HCT116 (cell line): ENCODE data around the gene NSRP1. TPM values are rescaled to one million over a fixed set of nuclear protein-coding genes. Genes with fewer than 3 reads are reported as not detected.

Source experiments
- ATAC-seq: fragments of 200-7000 bp; cut with Tn5 transposase; 2 replicates; pipeline ENCODE4 v1.9.1; 2020; ENCODE audit warnings: mild to moderate bottlenecking, moderate library complexity
- BruUV-seq: library from RNA; stranded (reverse); fragments of 400-500 nt; replicated peaks from 2 replicates; lab custom pipeline; 2021; lab: Mats Ljungman, UMichigan
- CTCF ChIA-PET: fragments of 300-600 bp; sonication (Branson Sonifier 250); formaldehyde crosslinking; loops from one replicate; lab custom pipeline; 2021; ENCODE audit warnings: antibody characterized with exemption; lab: Charles Lee
- POLR2A ChIA-PET: fragments of 300-600, 350-600 bp; sonication (Branson Sonifier 250); formaldehyde crosslinking; loops from one replicate; lab custom pipeline; 2021; ENCODE audit warnings: antibody characterized with exemption; lab: Charles Lee
- RAD21 ChIA-PET, 2 experiments: fragments of 300-600 bp; sonication (Branson Sonifier 250); formaldehyde crosslinking; loops; one replicate each; lab custom pipeline; 2023; ENCODE audit warnings: low total read pairs in 2 of 2; ENCODE audit not compliant: uncharacterized antibody in 2 of 2, unreplicated experiment in 2 of 2, low non-redundant PET in 1 of 2; lab: Charles Lee
- DNase-seq: peaks from one replicate; pipeline ENCODE4 v3.0.0-alpha.2; 2010; ENCODE audit warnings: low read depth, low spot score
- H2AFZ ChIP-seq: fragments of 200-600 bp; shearing (Covaris generic), sonication (generic); 2 replicates; pipeline ENCODE4 v1.6.1; 2017; ENCODE audit warnings: low read depth, mixed run types, mixed read lengths, antibody characterized with exemption, low read length; ENCODE audit not compliant: poor library complexity, severe bottlenecking
- H3K27ac ChIP-seq: 2 replicates; pipeline ENCODE4 v1.5.1; 2012; ENCODE audit warnings: low read depth, low read length
- H3K27me3 ChIP-seq: fragments of 200-600 bp; sonication (generic); 2 replicates; pipeline ENCODE4 v1.6.1; 2016; ENCODE audit warnings: mixed run types, low read length, mixed read lengths; ENCODE audit not compliant: insufficient read depth
- H3K36me3 ChIP-seq, 2 experiments: fragments of 200-500 bp in 1 of 2; fragments of 200-600 bp in 1 of 2; sonication (Bioruptor generic) in 1 of 2; sonication (generic) in 1 of 2; 2 replicates each; pipeline versions ENCODE4 v1.5.1 to v1.6.1; 2014 to 2016; ENCODE audit warnings: low read length in 2 of 2, inconsistent platforms in 1 of 2, mixed read lengths in 1 of 2, mixed run types in 1 of 2; ENCODE audit not compliant: insufficient read depth in 2 of 2, control insufficient read depth in 1 of 2
- H3K4me1 ChIP-seq, 2 experiments: fragments of 200-600 bp in 1 of 2; sonication (generic) in 1 of 2; 2 replicates each; pipeline versions ENCODE4 v1.5.1 to v1.6.1; 2012 to 2017; ENCODE audit warnings: low read length in 2 of 2, inconsistent platforms in 1 of 2, mild to moderate bottlenecking in 1 of 2, mixed read lengths in 1 of 2, mixed run types in 1 of 2, moderate library complexity in 1 of 2; ENCODE audit not compliant: insufficient read depth in 2 of 2, control insufficient read depth in 1 of 2
- H3K4me2 ChIP-seq: fragments of 200-600 bp; sonication (generic); 2 replicates; pipeline ENCODE4 v1.6.1; 2017; ENCODE audit warnings: mixed run types, low read length, mixed read lengths
- H3K4me3 ChIP-seq, 2 experiments: fragments of 200-600 bp in 1 of 2; sonication (generic) in 1 of 2; replicated peaks in 1 of 2; 2 replicates each; pipeline ENCODE4 v1.5.1; 2011 to 2016; ENCODE audit warnings: low read length in 2 of 2, control low read depth in 1 of 2, low read depth in 1 of 2, mild to moderate bottlenecking in 1 of 2, mixed read lengths in 1 of 2, mixed run types in 1 of 2
- H3K79me2 ChIP-seq: fragments of 200-600 bp; sonication (generic); 2 replicates; pipeline ENCODE4 v1.6.1; 2017; ENCODE audit warnings: mild to moderate bottlenecking, mixed run types, low read length, moderate library complexity, mixed read lengths; ENCODE audit not compliant: insufficient read depth
- H3K9ac ChIP-seq: fragments of 200-600 bp; sonication (generic); 2 replicates; pipeline ENCODE4 v1.6.1; 2016; ENCODE audit warnings: low read length, mixed read lengths
- H3K9me2 ChIP-seq: fragments of 200-600 bp; sonication (generic), shearing (Covaris generic); 2 replicates; pipeline ENCODE4 v1.6.1; 2017; ENCODE audit warnings: mixed run types, mild to moderate bottlenecking, moderate library complexity; ENCODE audit not compliant: insufficient read depth
- H3K9me3 ChIP-seq, 2 experiments: fragments of 200-500 bp in 1 of 2; fragments of 200-600 bp in 1 of 2; sonication (Bioruptor generic) in 1 of 2; sonication (generic) in 1 of 2; 2 replicates each; pipeline ENCODE4 v1.6.1; 2014 to 2017; ENCODE audit warnings: low read length in 2 of 2, mixed read lengths in 2 of 2, inconsistent platforms in 1 of 2, low read depth in 1 of 2, mild to moderate bottlenecking in 1 of 2, mixed run types in 1 of 2, moderate library complexity in 1 of 2; ENCODE audit not compliant: control insufficient read depth in 1 of 2, insufficient read depth in 1 of 2
- H4K20me1 ChIP-seq: fragments of 200-600 bp; sonication (generic), shearing (Covaris generic); 2 replicates; pipeline ENCODE4 v1.6.1; 2017; ENCODE audit warnings: mixed run types, mild to moderate bottlenecking, moderate library complexity; ENCODE audit not compliant: insufficient read depth
- CBX3 ChIP-seq: IDR thresholded peaks from 2 replicates; pipeline ENCODE4 v1.6.1; 2012; ENCODE audit warnings: low read depth
- EZH2 ChIP-seq: fragments of 200-600 bp; sonication (generic); IDR thresholded peaks from 2 replicates; pipeline ENCODE4 v1.6.1; 2017; ENCODE audit warnings: antibody characterized with exemption, mixed run types
- EZH2phosphoT487 ChIP-seq: fragments of 200-600 bp; IDR thresholded peaks from 2 replicates; pipeline ENCODE4 v1.6.1; 2018; ENCODE audit warnings: antibody characterized with exemption, borderline replicate concordance
- FOSL1 ChIP-seq: IDR thresholded peaks from 2 replicates; pipeline ENCODE4 v1.6.1; 2012; ENCODE audit warnings: low read depth
- JUND ChIP-seq: IDR thresholded peaks from 2 replicates; pipeline ENCODE4 v1.6.1; 2012
- POLR2AphosphoS5 ChIP-seq: IDR thresholded peaks from 2 replicates; pipeline ENCODE4 v1.6.1; 2011; ENCODE audit warnings: mild to moderate bottlenecking, low read depth, low read length, moderate library complexity
- SIN3A ChIP-seq: IDR thresholded peaks from 2 replicates; pipeline ENCODE4 v1.6.1; 2012; ENCODE audit warnings: low read depth
- SRF ChIP-seq: IDR thresholded peaks from 2 replicates; pipeline ENCODE4 v1.6.1; 2012; ENCODE audit warnings: low read depth
- TCF7L2 ChIP-seq: IDR thresholded peaks from 2 replicates; pipeline ENCODE4 v1.7.0; 2011; ENCODE audit warnings: borderline replicate concordance, inconsistent platforms; ENCODE audit not compliant: insufficient read depth, insufficient read length; ENCODE audit errors: extremely low read depth
- ZNF274 ChIP-seq: fragments of 200-500 bp; sonication (Bioruptor generic); IDR thresholded peaks from 2 replicates; pipeline ENCODE4 v1.6.1; 2014; ENCODE audit warnings: mild to moderate bottlenecking, low read depth, low read length, inconsistent platforms
- intact Hi-C: fragments of 100-400 bp; cut with micrococcal nuclease; formaldehyde crosslinking; loops from 2 replicates; pipeline ENCODE4 v1.10.0; 2022
- total RNA-seq: library from RNA; stranded (reverse); gene quantifications from one replicate; pipeline ENCODE4 v1.2.1, GENCODE V29; 2021; ENCODE audit not compliant: unreplicated experiment
- TF ChIP-seq, protein P1 (sequence below): IDR thresholded peaks from 2 replicates; pipeline ENCODE4 v1.6.1; 2011; ENCODE audit warnings: mild to moderate bottlenecking, low read length, moderate library complexity; ENCODE audit not compliant: insufficient replicate concordance; ENCODE audit errors: extremely low read depth
- TF ChIP-seq, protein P2 (sequence below), 3 experiments: fragments of 200-600 bp in 1 of 3; sonication (generic) in 1 of 3; IDR thresholded peaks in 2 of 3; conservative IDR thresholded peaks in 1 of 3; 2 replicates each; pipeline ENCODE4 v1.5.1; 2012 to 2017; ENCODE audit warnings: low read depth in 2 of 3, low read length in 2 of 3, antibody characterized with exemption in 1 of 3, borderline replicate concordance in 1 of 3, control low read depth in 1 of 3, mild to moderate bottlenecking in 1 of 3, mixed read lengths in 1 of 3, mixed run types in 1 of 3, moderate library complexity in 1 of 3; ENCODE audit not compliant: insufficient read depth in 1 of 3
- TF ChIP-seq, protein P3 (sequence below): IDR thresholded peaks from 2 replicates; pipeline ENCODE4 v1.6.1; 2012; ENCODE audit warnings: low read depth

The NSRP1 gene
- total RNA-seq, 1 experiment from 2014 or later, result 24.9 TPM

DNA sequence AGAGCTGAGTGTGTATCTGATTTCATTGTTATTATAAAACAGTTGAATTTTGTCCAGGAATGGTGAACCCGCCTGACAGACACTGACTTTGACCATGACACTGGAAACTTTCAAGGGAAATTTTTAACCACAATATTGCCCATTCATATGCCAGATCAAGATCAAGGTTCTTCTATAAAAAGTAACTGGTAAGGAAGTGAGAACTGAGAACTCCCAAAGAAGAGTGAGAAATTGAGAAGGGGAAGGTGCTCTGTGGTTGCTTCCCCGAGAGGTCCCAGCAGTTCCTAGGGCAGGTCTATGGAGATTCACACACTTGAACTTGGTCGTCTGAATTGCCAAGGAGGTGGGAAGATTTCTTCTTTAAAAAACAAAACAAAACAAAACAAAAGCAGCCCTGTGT lies 91.6 kb downstream of the NSRP1 start:
- Histone ChIP-seq H3K27me3 (no peaks in the 10 kb centered on the region), H3K27ac (no peak overlapping the region), H2AFZ (no peak overlapping the region)
- TF ChIP-seq EZH2 (no peak), TCF7L2 (no peak), EZH2phosphoT487 (no peak), SIN3A (no peak), POLR2AphosphoS5 (no peak)
- TF ChIP-seq, all 23 proteins: peak for 0
- BruUV-seq, result no TSS peak
- H3K9me3 ChIP-seq, result no peaks in the 10 kb centered on the region
- H3K4me2 ChIP-seq, result no peak overlapping the region
- RAD21 ChIA-PET, result no interaction called here
- CTCF ChIA-PET, result no interaction called here
- no peaks in the 10 kb centered on the region for H4K20me1 ChIP-seq
- H3K9me2 ChIP-seq, result no peaks in the 10 kb centered on the region
- no peaks in the 10 kb centered on the region for H3K36me3 ChIP-seq
- H3K4me3 ChIP-seq, result no peak overlapping the region
- no peaks in the 10 kb centered on the region for H3K79me2 ChIP-seq
- no peak overlapping the region for H3K9ac ChIP-seq
- H3K4me1 ChIP-seq, result no peaks in the 10 kb centered on the region
- POLR2A ChIA-PET, result no interaction called here
- ATAC-seq (no peak), DNase-seq (no peak)
- intact Hi-C loops, result no loop called here

DNA sequence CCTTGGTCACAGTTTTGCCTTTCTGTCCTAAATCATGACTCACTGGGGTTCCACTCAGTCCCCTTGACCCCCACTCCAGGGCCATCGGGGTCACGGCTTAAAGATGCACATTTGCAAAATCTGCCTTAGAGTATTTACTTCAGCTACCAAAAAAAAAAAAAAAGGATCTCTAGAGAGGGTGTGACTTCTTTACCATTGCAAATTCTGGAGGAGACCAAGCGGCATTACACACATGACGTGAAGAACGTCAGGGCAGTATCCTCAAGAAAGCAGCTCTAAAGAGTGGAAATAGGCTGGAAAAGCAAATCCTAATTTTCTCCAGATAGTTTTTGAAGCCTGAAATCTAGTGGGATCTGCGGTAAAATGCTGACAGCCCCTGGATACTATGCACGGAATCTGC lies 93.3 kb downstream of the NSRP1 start:
- no peaks in the 10 kb centered on the region for H3K9me2 ChIP-seq
- no peaks in the 10 kb centered on the region for H3K27me3 ChIP-seq
- no peak for ATAC-seq
- H3K27ac ChIP-seq, result no peak overlapping the region
- H3K9ac ChIP-seq, result no peak overlapping the region
- ChIA-PET CTCF (no interaction called here), RAD21 (no interaction called here), POLR2A (no interaction called here)
- no peak for DNase-seq
- intact Hi-C loops, result no loop called here
- no peaks in the 10 kb centered on the region for H3K9me3 ChIP-seq
- BruUV-seq, result no TSS peak
- no peak overlapping the region for H3K4me2 ChIP-seq
- no peaks in the 10 kb centered on the region for H3K79me2 ChIP-seq
- H3K4me3 ChIP-seq, result no peak overlapping the region
- H3K36me3 ChIP-seq, result no peaks in the 10 kb centered on the region
- no peaks in the 10 kb centered on the region for H3K4me1 ChIP-seq
- no peak overlapping the region for H2AFZ ChIP-seq
- no peaks in the 10 kb centered on the region for H4K20me1 ChIP-seq
- TF ChIP-seq CBX3, result no peak
- TF ChIP-seq SIN3A, result no peak
- TF ChIP-seq, protein P1, sequence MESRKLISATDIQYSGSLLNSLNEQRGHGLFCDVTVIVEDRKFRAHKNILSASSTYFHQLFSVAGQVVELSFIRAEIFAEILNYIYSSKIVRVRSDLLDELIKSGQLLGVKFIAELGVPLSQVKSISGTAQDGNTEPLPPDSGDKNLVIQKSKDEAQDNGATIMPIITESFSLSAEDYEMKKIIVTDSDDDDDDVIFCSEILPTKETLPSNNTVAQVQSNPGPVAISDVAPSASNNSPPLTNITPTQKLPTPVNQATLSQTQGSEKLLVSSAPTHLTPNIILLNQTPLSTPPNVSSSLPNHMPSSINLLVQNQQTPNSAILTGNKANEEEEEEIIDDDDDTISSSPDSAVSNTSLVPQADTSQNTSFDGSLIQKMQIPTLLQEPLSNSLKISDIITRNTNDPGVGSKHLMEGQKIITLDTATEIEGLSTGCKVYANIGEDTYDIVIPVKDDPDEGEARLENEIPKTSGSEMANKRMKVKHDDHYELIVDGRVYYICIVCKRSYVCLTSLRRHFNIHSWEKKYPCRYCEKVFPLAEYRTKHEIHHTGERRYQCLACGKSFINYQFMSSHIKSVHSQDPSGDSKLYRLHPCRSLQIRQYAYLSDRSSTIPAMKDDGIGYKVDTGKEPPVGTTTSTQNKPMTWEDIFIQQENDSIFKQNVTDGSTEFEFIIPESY, result no peak
- no peak for TF ChIP-seq EZH2phosphoT487
- TF ChIP-seq, protein P2, sequence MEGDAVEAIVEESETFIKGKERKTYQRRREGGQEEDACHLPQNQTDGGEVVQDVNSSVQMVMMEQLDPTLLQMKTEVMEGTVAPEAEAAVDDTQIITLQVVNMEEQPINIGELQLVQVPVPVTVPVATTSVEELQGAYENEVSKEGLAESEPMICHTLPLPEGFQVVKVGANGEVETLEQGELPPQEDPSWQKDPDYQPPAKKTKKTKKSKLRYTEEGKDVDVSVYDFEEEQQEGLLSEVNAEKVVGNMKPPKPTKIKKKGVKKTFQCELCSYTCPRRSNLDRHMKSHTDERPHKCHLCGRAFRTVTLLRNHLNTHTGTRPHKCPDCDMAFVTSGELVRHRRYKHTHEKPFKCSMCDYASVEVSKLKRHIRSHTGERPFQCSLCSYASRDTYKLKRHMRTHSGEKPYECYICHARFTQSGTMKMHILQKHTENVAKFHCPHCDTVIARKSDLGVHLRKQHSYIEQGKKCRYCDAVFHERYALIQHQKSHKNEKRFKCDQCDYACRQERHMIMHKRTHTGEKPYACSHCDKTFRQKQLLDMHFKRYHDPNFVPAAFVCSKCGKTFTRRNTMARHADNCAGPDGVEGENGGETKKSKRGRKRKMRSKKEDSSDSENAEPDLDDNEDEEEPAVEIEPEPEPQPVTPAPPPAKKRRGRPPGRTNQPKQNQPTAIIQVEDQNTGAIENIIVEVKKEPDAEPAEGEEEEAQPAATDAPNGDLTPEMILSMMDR (IDR thresholded peaks at IDR 0.05 in 2 of 3, conservative IDR thresholded peaks at IDR 0.05 in 1 of 3; ENCODE audit: borderline replicate concordance in 1 of 3, insufficient read depth in 1 of 3, low read depth in 2 of 3, low read length in 2 of 3), result no peak
- no peak for TF ChIP-seq JUND
- TF ChIP-seq TCF7L2, result no peak
- TF ChIP-seq, protein P3, sequence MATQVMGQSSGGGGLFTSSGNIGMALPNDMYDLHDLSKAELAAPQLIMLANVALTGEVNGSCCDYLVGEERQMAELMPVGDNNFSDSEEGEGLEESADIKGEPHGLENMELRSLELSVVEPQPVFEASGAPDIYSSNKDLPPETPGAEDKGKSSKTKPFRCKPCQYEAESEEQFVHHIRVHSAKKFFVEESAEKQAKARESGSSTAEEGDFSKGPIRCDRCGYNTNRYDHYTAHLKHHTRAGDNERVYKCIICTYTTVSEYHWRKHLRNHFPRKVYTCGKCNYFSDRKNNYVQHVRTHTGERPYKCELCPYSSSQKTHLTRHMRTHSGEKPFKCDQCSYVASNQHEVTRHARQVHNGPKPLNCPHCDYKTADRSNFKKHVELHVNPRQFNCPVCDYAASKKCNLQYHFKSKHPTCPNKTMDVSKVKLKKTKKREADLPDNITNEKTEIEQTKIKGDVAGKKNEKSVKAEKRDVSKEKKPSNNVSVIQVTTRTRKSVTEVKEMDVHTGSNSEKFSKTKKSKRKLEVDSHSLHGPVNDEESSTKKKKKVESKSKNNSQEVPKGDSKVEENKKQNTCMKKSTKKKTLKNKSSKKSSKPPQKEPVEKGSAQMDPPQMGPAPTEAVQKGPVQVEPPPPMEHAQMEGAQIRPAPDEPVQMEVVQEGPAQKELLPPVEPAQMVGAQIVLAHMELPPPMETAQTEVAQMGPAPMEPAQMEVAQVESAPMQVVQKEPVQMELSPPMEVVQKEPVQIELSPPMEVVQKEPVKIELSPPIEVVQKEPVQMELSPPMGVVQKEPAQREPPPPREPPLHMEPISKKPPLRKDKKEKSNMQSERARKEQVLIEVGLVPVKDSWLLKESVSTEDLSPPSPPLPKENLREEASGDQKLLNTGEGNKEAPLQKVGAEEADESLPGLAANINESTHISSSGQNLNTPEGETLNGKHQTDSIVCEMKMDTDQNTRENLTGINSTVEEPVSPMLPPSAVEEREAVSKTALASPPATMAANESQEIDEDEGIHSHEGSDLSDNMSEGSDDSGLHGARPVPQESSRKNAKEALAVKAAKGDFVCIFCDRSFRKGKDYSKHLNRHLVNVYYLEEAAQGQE, result no peak
- no peak for TF ChIP-seq SRF
- TF ChIP-seq ZNF274, result no peak
- no peak for TF ChIP-seq FOSL1
